HEK293 (cell line): ENCODE measurements around the gene IL10RB.
A peak's percentile ranks its signal among the peaks of the same experiment; 100 is the strongest.

ENCODE experiments used
- IKZF3 ChIP-seq: fragments of 450-650 bp; IDR thresholded peaks from 2 replicates; pipeline ENCODE4 v1.5.0; 2018; ENCODE audit warnings: missing biosample characterization, mild to moderate bottlenecking, missing genetic modification characterization, moderate library complexity
- KLF9 ChIP-seq: fragments of 450-650 bp; formaldehyde crosslinking; IDR thresholded peaks from 2 replicates; pipeline ENCODE4 v1.5.1; 2016; ENCODE audit warnings: missing biosample characterization, missing genetic modification characterization, low read depth
- OVOL3 ChIP-seq: fragments of 450-650 bp; formaldehyde crosslinking; IDR thresholded peaks from 2 replicates; pipeline ENCODE4 v1.5.1; 2016; ENCODE audit warnings: missing biosample characterization, missing genetic modification characterization
- SP7 ChIP-seq: fragments of 450-650 bp; formaldehyde crosslinking; IDR thresholded peaks from 2 replicates; pipeline ENCODE4 v1.5.1; 2016; ENCODE audit warnings: missing biosample characterization, missing genetic modification characterization
- WT1 ChIP-seq: fragments of 450-650 bp; formaldehyde crosslinking; IDR thresholded peaks from 2 replicates; pipeline ENCODE4 v1.5.1; 2016; ENCODE audit warnings: missing biosample characterization, missing genetic modification characterization
- ZBTB48 ChIP-seq: fragments of 450-650 bp; formaldehyde crosslinking; IDR thresholded peaks from 2 replicates; pipeline ENCODE4 v1.5.1; 2016; ENCODE audit warnings: missing biosample characterization, missing genetic modification characterization
- ZFP37 ChIP-seq: fragments of 450-650 bp; formaldehyde crosslinking; IDR thresholded peaks from 2 replicates; pipeline ENCODE4 v1.5.1; 2016; ENCODE audit warnings: missing biosample characterization, missing genetic modification characterization
- ZIC2 ChIP-seq: fragments of 450-650 bp; formaldehyde crosslinking; IDR thresholded peaks from 2 replicates; pipeline ENCODE4 v1.5.1; 2016; ENCODE audit warnings: missing biosample characterization, missing genetic modification characterization
- ZNF10 ChIP-seq: fragments of 450-650 bp; formaldehyde crosslinking; IDR thresholded peaks from 2 replicates; pipeline ENCODE4 v1.5.1; 2017; ENCODE audit warnings: missing biosample characterization, missing genetic modification characterization
- ZNF140 ChIP-seq: fragments of 450-650 bp; formaldehyde crosslinking; IDR thresholded peaks from 2 replicates; pipeline ENCODE4 v1.5.1; 2016; ENCODE audit warnings: missing biosample characterization, missing genetic modification characterization
- ZNF16 ChIP-seq: fragments of 450-650 bp; formaldehyde crosslinking; IDR thresholded peaks from 2 replicates; pipeline ENCODE4 v1.5.1; 2016; ENCODE audit warnings: low read depth, missing biosample characterization, missing genetic modification characterization
- ZNF202 ChIP-seq: fragments of 450-650 bp; formaldehyde crosslinking; IDR thresholded peaks from 2 replicates; pipeline ENCODE4 v1.5.1; 2016; ENCODE audit warnings: missing biosample characterization, missing genetic modification characterization, borderline replicate concordance
- ZNF239 ChIP-seq: fragments of 450-650 bp; formaldehyde crosslinking; IDR thresholded peaks from 2 replicates; pipeline ENCODE4 v1.5.1; 2016; ENCODE audit warnings: missing biosample characterization, missing genetic modification characterization
- ZNF248 ChIP-seq: fragments of 450-650 bp; formaldehyde crosslinking; IDR thresholded peaks from 2 replicates; pipeline ENCODE4 v1.5.1; 2017; ENCODE audit warnings: missing biosample characterization, missing genetic modification characterization
- ZNF404 ChIP-seq: fragments of 450-650 bp; formaldehyde crosslinking; IDR thresholded peaks from 2 replicates; pipeline ENCODE4 v1.5.1; 2017; ENCODE audit warnings: missing biosample characterization, missing genetic modification characterization
- ZNF561 ChIP-seq: fragments of 450-650 bp; IDR thresholded peaks from 2 replicates; pipeline ENCODE4 v1.5.1; 2018; ENCODE audit warnings: missing biosample characterization, missing genetic modification characterization, borderline replicate concordance
- ZNF610 ChIP-seq: fragments of 450-650 bp; formaldehyde crosslinking; IDR thresholded peaks from 2 replicates; pipeline ENCODE4 v1.5.1; 2016; ENCODE audit warnings: missing biosample characterization, missing genetic modification characterization, borderline replicate concordance
- ZNF658 ChIP-seq: fragments of 450-650 bp; formaldehyde crosslinking; IDR thresholded peaks from 2 replicates; pipeline ENCODE4; 2016; ENCODE audit warnings: missing biosample characterization, missing genetic modification characterization
- ZNF768 ChIP-seq: fragments of 450-650 bp; formaldehyde crosslinking; IDR thresholded peaks from 2 replicates; pipeline ENCODE4 v1.5.1; 2018; ENCODE audit warnings: missing biosample characterization, mild to moderate bottlenecking, missing genetic modification characterization
- ZSCAN30 ChIP-seq: fragments of 450-650 bp; IDR thresholded peaks from 2 replicates; pipeline ENCODE4 v1.5.1; 2018; ENCODE audit warnings: missing biosample characterization, mild to moderate bottlenecking, missing genetic modification characterization, moderate library complexity
- TF ChIP-seq, protein P1 (sequence below): fragments of 450-650 bp; formaldehyde crosslinking; optimal IDR thresholded peaks from 2 replicates; pipeline ENCODE3; 2016; ENCODE audit warnings: missing biosample characterization, mild to moderate bottlenecking, missing genetic modification characterization
- TF ChIP-seq, protein P2 (sequence below): fragments of 450-650 bp; formaldehyde crosslinking; conservative IDR thresholded peaks from 2 replicates; pipeline ENCODE4 v1.5.1; 2016; ENCODE audit warnings: low read depth, missing biosample characterization, missing genetic modification characterization
- TF ChIP-seq, protein P3 (sequence below): fragments of 450-650 bp; formaldehyde crosslinking; IDR thresholded peaks from 2 replicates; pipeline ENCODE4 v1.5.1; 2016; ENCODE audit warnings: missing biosample characterization, missing genetic modification characterization
- TF ChIP-seq, protein P4 (sequence below): fragments of 450-650 bp; formaldehyde crosslinking; IDR thresholded peaks from 2 replicates; pipeline ENCODE4 v1.5.1; 2016; ENCODE audit warnings: missing biosample characterization, missing genetic modification characterization
- TF ChIP-seq, protein P5 (sequence below): fragments of 450-650 bp; formaldehyde crosslinking; IDR thresholded peaks from 2 replicates; pipeline ENCODE4 v1.5.1; 2017; ENCODE audit warnings: missing biosample characterization, missing genetic modification characterization
- TF ChIP-seq, protein P6 (sequence below): fragments of 450-650 bp; formaldehyde crosslinking; IDR thresholded peaks from 2 replicates; pipeline ENCODE4 v1.5.1; 2016; ENCODE audit warnings: missing biosample characterization, missing genetic modification characterization
- TF ChIP-seq, protein P7 (sequence below): fragments of 450-650 bp; formaldehyde crosslinking; IDR thresholded peaks from 2 replicates; pipeline ENCODE4 v1.5.1; 2016; ENCODE audit warnings: missing biosample characterization, missing genetic modification characterization

The IL10RB gene

DNA sequence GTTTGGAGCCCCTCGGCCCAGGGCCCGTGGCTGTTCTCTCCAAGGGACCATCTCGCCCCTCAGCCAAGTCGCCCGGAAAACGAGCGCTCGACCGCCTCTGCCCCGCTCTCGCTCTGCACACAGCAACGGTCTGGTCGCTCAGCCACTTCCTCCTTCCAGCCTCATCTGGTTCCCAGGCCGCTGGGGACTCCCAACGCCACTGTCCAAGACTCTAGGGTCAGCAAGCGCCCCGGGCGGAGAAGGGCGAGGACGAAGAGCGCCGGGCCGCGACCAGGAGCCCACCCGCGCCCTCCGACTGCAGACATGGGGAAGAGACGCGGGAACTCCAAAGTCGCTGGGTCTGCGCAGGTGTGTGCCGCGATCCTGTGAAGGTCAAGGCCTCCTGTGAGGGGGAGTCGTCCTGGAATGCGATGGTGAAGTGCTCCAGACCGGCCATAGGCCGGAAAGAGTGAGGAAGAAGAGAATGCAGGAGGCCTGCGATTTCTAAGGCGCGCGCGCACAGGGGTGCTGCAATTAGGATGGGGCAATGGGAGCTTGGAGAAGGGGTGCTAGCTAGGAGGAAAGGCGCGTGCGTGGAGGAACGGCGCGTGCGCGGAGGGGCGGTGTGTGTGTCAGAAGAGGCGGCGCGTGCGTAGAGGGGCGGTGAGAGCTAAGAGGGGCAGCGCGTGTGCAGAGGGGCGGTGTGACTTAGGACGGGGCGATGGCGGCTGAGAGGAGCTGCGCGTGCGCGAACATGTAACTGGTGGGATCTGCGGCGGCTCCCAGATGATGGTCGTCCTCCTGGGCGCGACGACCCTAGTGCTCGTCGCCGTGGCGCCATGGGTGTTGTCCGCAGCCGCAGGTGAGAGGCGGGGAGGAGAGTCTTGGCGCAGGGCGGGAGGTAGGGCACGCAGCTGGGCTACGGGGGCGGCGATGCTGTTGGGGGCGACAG is 58.4 kb downstream of the IL10RB start, which contains the start of gene IFNAR1 (continued):
- TF ChIP-seq, protein P1, sequence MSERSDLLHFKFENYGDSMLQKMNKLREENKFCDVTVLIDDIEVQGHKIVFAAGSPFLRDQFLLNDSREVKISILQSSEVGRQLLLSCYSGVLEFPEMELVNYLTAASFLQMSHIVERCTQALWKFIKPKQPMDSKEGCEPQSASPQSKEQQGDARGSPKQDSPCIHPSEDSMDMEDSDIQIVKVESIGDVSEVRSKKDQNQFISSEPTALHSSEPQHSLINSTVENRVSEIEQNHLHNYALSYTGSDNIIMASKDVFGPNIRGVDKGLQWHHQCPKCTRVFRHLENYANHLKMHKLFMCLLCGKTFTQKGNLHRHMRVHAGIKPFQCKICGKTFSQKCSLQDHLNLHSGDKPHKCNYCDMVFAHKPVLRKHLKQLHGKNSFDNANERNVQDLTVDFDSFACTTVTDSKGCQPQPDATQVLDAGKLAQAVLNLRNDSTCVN = peak; percentile 100
- TF ChIP-seq ZNF10 (tag by site-specific recombination) (0 out of 2 replicates have a peak, but pooled peaks have one; percentile 57), ZNF404 (tag by site-specific recombination) (no peak), ZNF16 (no peak), ZNF768 (tag by site-specific recombination) (no peak), ZNF248 (tag by site-specific recombination) (no peak), ZNF239 (tag by site-specific recombination) (peak; percentile 81; the same call in 1 of the 2 replicates), ZNF658 (tag by site-specific recombination) (no peak), SP7 (tag by site-specific recombination) (peak; percentile 91), ZIC2 (tag by site-specific recombination) (peak; percentile 73), ZFP37 (tag by site-specific recombination) (peak; percentile 89), ZNF140 (tag by site-specific recombination) (no peak), IKZF3 (peak; percentile 97), KLF9 (tag by site-specific recombination) (peak; percentile 85), ZNF202 (tag by site-specific recombination) (no peak), ZNF561 (tag by site-specific recombination) (peak; percentile 93; the same call in 1 of the 2 replicates), ZSCAN30 (tag by site-specific recombination) (no peak), ZBTB48 (tag by site-specific recombination) (peak; percentile 99), OVOL3 (no peak), ZNF610 (tag by site-specific recombination) (peak; percentile 77), WT1 (peak; percentile 35)
- TF ChIP-seq, protein P2, sequence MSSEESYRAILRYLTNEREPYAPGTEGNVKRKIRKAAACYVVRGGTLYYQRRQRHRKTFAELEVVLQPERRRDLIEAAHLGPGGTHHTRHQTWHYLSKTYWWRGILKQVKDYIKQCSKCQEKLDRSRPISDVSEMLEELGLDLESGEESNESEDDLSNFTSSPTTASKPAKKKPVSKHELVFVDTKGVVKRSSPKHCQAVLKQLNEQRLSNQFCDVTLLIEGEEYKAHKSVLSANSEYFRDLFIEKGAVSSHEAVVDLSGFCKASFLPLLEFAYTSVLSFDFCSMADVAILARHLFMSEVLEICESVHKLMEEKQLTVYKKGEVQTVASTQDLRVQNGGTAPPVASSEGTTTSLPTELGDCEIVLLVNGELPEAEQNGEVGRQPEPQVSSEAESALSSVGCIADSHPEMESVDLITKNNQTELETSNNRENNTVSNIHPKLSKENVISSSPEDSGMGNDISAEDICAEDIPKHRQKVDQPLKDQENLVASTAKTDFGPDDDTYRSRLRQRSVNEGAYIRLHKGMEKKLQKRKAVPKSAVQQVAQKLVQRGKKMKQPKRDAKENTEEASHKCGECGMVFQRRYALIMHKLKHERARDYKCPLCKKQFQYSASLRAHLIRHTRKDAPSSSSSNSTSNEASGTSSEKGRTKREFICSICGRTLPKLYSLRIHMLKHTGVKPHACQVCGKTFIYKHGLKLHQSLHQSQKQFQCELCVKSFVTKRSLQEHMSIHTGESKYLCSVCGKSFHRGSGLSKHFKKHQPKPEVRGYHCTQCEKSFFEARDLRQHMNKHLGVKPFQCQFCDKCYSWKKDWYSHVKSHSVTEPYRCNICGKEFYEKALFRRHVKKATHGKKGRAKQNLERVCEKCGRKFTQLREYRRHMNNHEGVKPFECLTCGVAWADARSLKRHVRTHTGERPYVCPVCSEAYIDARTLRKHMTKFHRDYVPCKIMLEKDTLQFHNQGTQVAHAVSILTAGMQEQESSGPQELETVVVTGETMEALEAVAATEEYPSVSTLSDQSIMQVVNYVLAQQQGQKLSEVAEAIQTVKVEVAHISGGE (tag by site-specific recombination) = peak; percentile 55; the same call in 1 of the 2 replicates
- TF ChIP-seq, protein P3, sequence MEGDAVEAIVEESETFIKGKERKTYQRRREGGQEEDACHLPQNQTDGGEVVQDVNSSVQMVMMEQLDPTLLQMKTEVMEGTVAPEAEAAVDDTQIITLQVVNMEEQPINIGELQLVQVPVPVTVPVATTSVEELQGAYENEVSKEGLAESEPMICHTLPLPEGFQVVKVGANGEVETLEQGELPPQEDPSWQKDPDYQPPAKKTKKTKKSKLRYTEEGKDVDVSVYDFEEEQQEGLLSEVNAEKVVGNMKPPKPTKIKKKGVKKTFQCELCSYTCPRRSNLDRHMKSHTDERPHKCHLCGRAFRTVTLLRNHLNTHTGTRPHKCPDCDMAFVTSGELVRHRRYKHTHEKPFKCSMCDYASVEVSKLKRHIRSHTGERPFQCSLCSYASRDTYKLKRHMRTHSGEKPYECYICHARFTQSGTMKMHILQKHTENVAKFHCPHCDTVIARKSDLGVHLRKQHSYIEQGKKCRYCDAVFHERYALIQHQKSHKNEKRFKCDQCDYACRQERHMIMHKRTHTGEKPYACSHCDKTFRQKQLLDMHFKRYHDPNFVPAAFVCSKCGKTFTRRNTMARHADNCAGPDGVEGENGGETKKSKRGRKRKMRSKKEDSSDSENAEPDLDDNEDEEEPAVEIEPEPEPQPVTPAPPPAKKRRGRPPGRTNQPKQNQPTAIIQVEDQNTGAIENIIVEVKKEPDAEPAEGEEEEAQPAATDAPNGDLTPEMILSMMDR (tag by site-specific recombination) = peak; percentile 71
- TF ChIP-seq, protein P4, sequence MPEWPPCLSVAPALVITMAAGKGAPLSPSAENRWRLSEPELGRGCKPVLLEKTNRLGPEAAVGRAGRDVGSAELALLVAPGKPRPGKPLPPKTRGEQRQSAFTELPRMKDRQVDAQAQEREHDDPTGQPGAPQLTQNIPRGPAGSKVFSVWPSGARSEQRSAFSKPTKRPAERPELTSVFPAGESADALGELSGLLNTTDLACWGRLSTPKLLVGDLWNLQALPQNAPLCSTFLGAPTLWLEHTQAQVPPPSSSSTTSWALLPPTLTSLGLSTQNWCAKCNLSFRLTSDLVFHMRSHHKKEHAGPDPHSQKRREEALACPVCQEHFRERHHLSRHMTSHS (tag by site-specific recombination) = no peak
- TF ChIP-seq, protein P5, sequence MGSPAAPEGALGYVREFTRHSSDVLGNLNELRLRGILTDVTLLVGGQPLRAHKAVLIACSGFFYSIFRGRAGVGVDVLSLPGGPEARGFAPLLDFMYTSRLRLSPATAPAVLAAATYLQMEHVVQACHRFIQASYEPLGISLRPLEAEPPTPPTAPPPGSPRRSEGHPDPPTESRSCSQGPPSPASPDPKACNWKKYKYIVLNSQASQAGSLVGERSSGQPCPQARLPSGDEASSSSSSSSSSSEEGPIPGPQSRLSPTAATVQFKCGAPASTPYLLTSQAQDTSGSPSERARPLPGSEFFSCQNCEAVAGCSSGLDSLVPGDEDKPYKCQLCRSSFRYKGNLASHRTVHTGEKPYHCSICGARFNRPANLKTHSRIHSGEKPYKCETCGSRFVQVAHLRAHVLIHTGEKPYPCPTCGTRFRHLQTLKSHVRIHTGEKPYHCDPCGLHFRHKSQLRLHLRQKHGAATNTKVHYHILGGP (tag by site-specific recombination) = no peak
- TF ChIP-seq, protein P6, sequence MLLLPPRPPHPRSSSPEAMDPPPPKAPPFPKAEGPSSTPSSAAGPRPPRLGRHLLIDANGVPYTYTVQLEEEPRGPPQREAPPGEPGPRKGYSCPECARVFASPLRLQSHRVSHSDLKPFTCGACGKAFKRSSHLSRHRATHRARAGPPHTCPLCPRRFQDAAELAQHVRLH (tag by site-specific recombination) = no peak
- TF ChIP-seq, protein P7, sequence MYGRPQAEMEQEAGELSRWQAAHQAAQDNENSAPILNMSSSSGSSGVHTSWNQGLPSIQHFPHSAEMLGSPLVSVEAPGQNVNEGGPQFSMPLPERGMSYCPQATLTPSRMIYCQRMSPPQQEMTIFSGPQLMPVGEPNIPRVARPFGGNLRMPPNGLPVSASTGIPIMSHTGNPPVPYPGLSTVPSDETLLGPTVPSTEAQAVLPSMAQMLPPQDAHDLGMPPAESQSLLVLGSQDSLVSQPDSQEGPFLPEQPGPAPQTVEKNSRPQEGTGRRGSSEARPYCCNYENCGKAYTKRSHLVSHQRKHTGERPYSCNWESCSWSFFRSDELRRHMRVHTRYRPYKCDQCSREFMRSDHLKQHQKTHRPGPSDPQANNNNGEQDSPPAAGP (tag by site-specific recombination) = peak; percentile 43; the same call in 1 of the 2 replicates
